Glutamatergic neuron (in vitro differentiated cells): ENCODE measurements around the gene MAP7D2. TPM values are rescaled to one million over a fixed set of nuclear protein-coding genes. Genes with fewer than 3 reads are reported as not detected.

Experiments
- DNase-seq: peaks from one replicate; pipeline ENCODE4 v3.0.0; 2022
- H3K27ac Mint-ChIP-seq: one replicate; pipeline ENCODE4 v1.8.0; 2020; ENCODE audit warnings: mild to moderate bottlenecking, mixed read lengths, inconsistent platforms; ENCODE audit not compliant: unreplicated experiment
- H3K27me3 Mint-ChIP-seq: one replicate; pipeline ENCODE4 v1.8.0; 2020; ENCODE audit warnings: mild to moderate bottlenecking, moderate library complexity, mixed read lengths, inconsistent platforms; ENCODE audit not compliant: unreplicated experiment
- H3K36me3 Mint-ChIP-seq: one replicate; pipeline ENCODE4 v1.8.0; 2020; ENCODE audit warnings: mild to moderate bottlenecking, mixed read lengths, inconsistent platforms; ENCODE audit not compliant: unreplicated experiment
- H3K4me1 Mint-ChIP-seq: one replicate; pipeline ENCODE4 v1.8.0; 2020; ENCODE audit warnings: mild to moderate bottlenecking, low read depth, mixed read lengths, inconsistent platforms; ENCODE audit not compliant: unreplicated experiment
- H3K4me3 Mint-ChIP-seq: one replicate; pipeline ENCODE4 v1.8.0; 2020; ENCODE audit warnings: mild to moderate bottlenecking, mixed read lengths, inconsistent platforms; ENCODE audit not compliant: unreplicated experiment
- H3K9me3 Mint-ChIP-seq: one replicate; pipeline ENCODE4 v1.8.0; 2020; ENCODE audit warnings: mild to moderate bottlenecking, moderate library complexity, mixed read lengths, inconsistent platforms; ENCODE audit not compliant: unreplicated experiment
- CTCF ChIP-seq: fragments of 200-600 bp; sonication (generic); IDR thresholded peaks from one replicate; pipeline ENCODE4 v1.5.0; 2021; ENCODE audit not compliant: partially characterized antibody, unreplicated experiment
- total RNA-seq: library from RNA; stranded (reverse); fragmentation: NEBNext Ultra II Directional; extraction: Animal tissue kit (Norgen Biotek cat#: 25700); gene quantifications from one replicate; pipeline ENCODE4 v1.2.1, GENCODE V29; 2021; ENCODE audit not compliant: unreplicated experiment

MAP7D2 gene
- total RNA-seq, 1 donor from 2014 or later, result 3.0 TPM

- no peaks in the 10 kb centered on the region for H3K27me3 Mint-ChIP-seq
- H3K36me3 Mint-ChIP-seq, result no peaks in the 10 kb centered on the region
- no peak for DNase-seq
- H3K4me3 Mint-ChIP-seq, result no peak overlapping the region
- H3K4me1 Mint-ChIP-seq, result no peaks in the 10 kb centered on the region
- no peaks in the 10 kb centered on the region for H3K9me3 Mint-ChIP-seq
- TF ChIP-seq CTCF, result no peak
- no peak overlapping the region for H3K27ac Mint-ChIP-seq
Observed at GRCh38 chrX:20037186-20037585, 79.5 kb downstream of the MAP7D2 start.

- DNase-seq, result no peak
- no peak for TF ChIP-seq CTCF
- H3K9me3 Mint-ChIP-seq, result no peaks in the 10 kb centered on the region
- H3K27ac Mint-ChIP-seq, result no peak overlapping the region
- H3K36me3 Mint-ChIP-seq, result no peaks in the 10 kb centered on the region
- H3K4me3 Mint-ChIP-seq, result no peak overlapping the region
- no peaks in the 10 kb centered on the region for H3K27me3 Mint-ChIP-seq
- H3K4me1 Mint-ChIP-seq, result no peaks in the 10 kb centered on the region
Observed at GRCh38 chrX:20032201-20032600, 84.5 kb downstream of the MAP7D2 start.

- Mint-ChIP-seq H3K4me3 (no peak overlapping the region), H3K9me3 (no peaks in the 10 kb centered on the region), H3K4me1 (no peaks in the 10 kb centered on the region), H3K27ac (no peak overlapping the region), H3K36me3 (no peaks in the 10 kb centered on the region), H3K27me3 (no peaks in the 10 kb centered on the region)
- TF ChIP-seq CTCF, result no peak
- DNase-seq, result no peak
Observed at GRCh38 chrX:20029728-20030127, 87.0 kb downstream of the MAP7D2 start.

- H3K36me3 Mint-ChIP-seq, result no peaks in the 10 kb centered on the region
- no peaks in the 10 kb centered on the region for H3K4me1 Mint-ChIP-seq
- H3K4me3 Mint-ChIP-seq, result no peak overlapping the region
- DNase-seq, result no peak
- H3K9me3 Mint-ChIP-seq, result no peaks in the 10 kb centered on the region
- H3K27ac Mint-ChIP-seq, result no peak overlapping the region
- TF ChIP-seq CTCF, result no peak
- no peaks in the 10 kb centered on the region for H3K27me3 Mint-ChIP-seq
Observed at GRCh38 chrX:20028588-20028987, 88.1 kb downstream of the MAP7D2 start.

- no peak overlapping the region for H3K4me3 Mint-ChIP-seq
- no peak overlapping the region for H3K27ac Mint-ChIP-seq
- H3K9me3 Mint-ChIP-seq, result no peaks in the 10 kb centered on the region
- H3K36me3 Mint-ChIP-seq, result no peaks in the 10 kb centered on the region
- TF ChIP-seq CTCF, result no peak
- no peaks in the 10 kb centered on the region for H3K27me3 Mint-ChIP-seq
- DNase-seq, result no peak
- no peaks in the 10 kb centered on the region for H3K4me1 Mint-ChIP-seq
Observed at GRCh38 chrX:20026278-20026677, 90.4 kb downstream of the MAP7D2 start.
